SK-N-SH (cell line): Measurements from ENCODE around the gene UBASH3B. TPM values are rescaled to one million over a fixed set of nuclear protein-coding genes. Genes with fewer than 3 reads are reported as not detected.
A peak's percentile ranks its signal among the peaks of the same experiment; 100 is the strongest.

ENCODE experiments used
- CTCF ChIA-PET: fragments of 300-600, 350-600 bp; formaldehyde crosslinking; extraction: SDS; loops from one replicate; lab custom pipeline; 2021; lab: Yijun Ruan, JAX
- POLR2A ChIA-PET: fragments of 350-600 bp; sonication (Branson Sonifier 250); formaldehyde crosslinking; extraction: SDS; loops from one replicate; lab custom pipeline; 2020; ENCODE audit warnings: antibody characterized with exemption, inconsistent platforms; lab: Yijun Ruan, JAX
- DNase-seq: peaks from one replicate; pipeline ENCODE4 v3.0.0; 2012
- H2AFZ ChIP-seq: fragments of 200-600 bp; sonication (generic); 2 replicates; pipeline ENCODE4 v1.8.1; 2016; ENCODE audit warnings: antibody characterized with exemption, mild to moderate bottlenecking, low read depth
- H3F3A ChIP-seq: fragments of 200-600 bp; sonication (generic); replicated peaks from 2 replicates; pipeline ENCODE3; 2016; ENCODE audit warnings: antibody characterized with exemption, mild to moderate bottlenecking; ENCODE audit not compliant: insufficient read depth
- H3K27ac ChIP-seq, 2 experiments: fragments of 200-500 bp in 1 of 2; fragments of 200-600 bp in 1 of 2; sonication (Bioruptor generic) in 1 of 2; sonication (generic), shearing (Covaris generic) in 1 of 2; 2 replicates each; pipeline versions ENCODE4 v1.5.1 to v1.6.1; 2014 to 2016; ENCODE audit warnings: low read depth in 2 of 2, inconsistent platforms in 1 of 2, low read length in 1 of 2, mild to moderate bottlenecking in 1 of 2, mixed read lengths in 1 of 2
- H3K27me3 ChIP-seq: fragments of 200-600 bp; sonication (generic), shearing (Covaris generic); 2 replicates; pipeline ENCODE4 v1.6.1; 2016; ENCODE audit warnings: mixed run types; ENCODE audit not compliant: insufficient read depth
- H3K36me3 ChIP-seq, 2 experiments: fragments of 200-500 bp in 1 of 2; fragments of 200-600 bp in 1 of 2; sonication (Bioruptor generic) in 1 of 2; sonication (generic) in 1 of 2; replicated peaks in 1 of 2; 2 replicates each; pipeline versions ENCODE3 to v1.5.1; 2014 to 2016; ENCODE audit warnings: low read length in 1 of 2, mild to moderate bottlenecking in 1 of 2; ENCODE audit not compliant: insufficient read depth in 2 of 2, control insufficient read depth in 1 of 2
- H3K4me1 ChIP-seq, 2 experiments: fragments of 200-500 bp in 1 of 2; fragments of 200-600 bp in 1 of 2; sonication (Bioruptor generic) in 1 of 2; sonication (generic), shearing (Covaris generic) in 1 of 2; 2 replicates each; pipeline versions ENCODE4 v1.5.1 to v1.6.1; 2014 to 2016; ENCODE audit warnings: low read depth in 1 of 2, low read length in 1 of 2, mixed run types in 1 of 2; ENCODE audit not compliant: insufficient read depth in 2 of 2, control insufficient read depth in 1 of 2
- H3K4me2 ChIP-seq: fragments of 200-600 bp; sonication (generic), shearing (Covaris generic); 2 replicates; pipeline ENCODE4 v1.6.1; 2017; ENCODE audit warnings: mixed run types
- H3K4me3 ChIP-seq, 2 experiments: fragments of 200-500 bp in 1 of 2; fragments of 200-600 bp in 1 of 2; sonication (Bioruptor generic) in 1 of 2; sonication (generic), shearing (Covaris generic) in 1 of 2; 2 replicates each; pipeline versions ENCODE4 v1.5.1 to v1.8.1; 2014 to 2016; ENCODE audit warnings: low read depth in 2 of 2, inconsistent platforms in 1 of 2, low read length in 1 of 2, mild to moderate bottlenecking in 1 of 2, mixed read lengths in 1 of 2, moderate library complexity in 1 of 2
- H3K79me2 ChIP-seq: fragments of 200-600 bp; sonication (generic); 2 replicates; pipeline ENCODE4 v1.8.1; 2017; ENCODE audit warnings: mild to moderate bottlenecking; ENCODE audit not compliant: insufficient read depth
- H3K9ac ChIP-seq: fragments of 200-600 bp; sonication (generic); 2 replicates; pipeline ENCODE4 v1.6.1; 2017; ENCODE audit warnings: mixed run types
- H3K9me2 ChIP-seq: fragments of 200-600 bp; sonication (generic); 2 replicates; pipeline ENCODE4 v1.6.1; 2017; ENCODE audit warnings: mixed run types
- H3K9me3 ChIP-seq: fragments of 200-600 bp; sonication (generic); 2 replicates; pipeline ENCODE4 v1.6.1; 2017; ENCODE audit warnings: mixed run types, mild to moderate bottlenecking, moderate library complexity
- H4K20me1 ChIP-seq: fragments of 200-600 bp; sonication (generic); 2 replicates; pipeline ENCODE4 v1.6.1; 2017; ENCODE audit warnings: mild to moderate bottlenecking, mixed run types; ENCODE audit not compliant: insufficient read depth
- CHD2 ChIP-seq: fragments of 150-350 bp; IDR thresholded peaks from 2 replicates; pipeline ENCODE4 v1.6.1; 2018; ENCODE audit warnings: low read length; ENCODE audit not compliant: partially characterized antibody
- EZH2phosphoT487 ChIP-seq: fragments of 200-600 bp; sonication (generic); IDR thresholded peaks from 2 replicates; pipeline ENCODE4 v1.6.1; 2017; ENCODE audit warnings: low read depth, mixed run types, mild to moderate bottlenecking, antibody characterized with exemption, moderate library complexity, borderline replicate concordance
- FOSL2 ChIP-seq: IDR thresholded peaks from 2 replicates; pipeline ENCODE4 v1.4.0; 2012; ENCODE audit warnings: low read depth, mild to moderate bottlenecking, moderate library complexity, borderline replicate concordance
- MEF2A ChIP-seq: IDR thresholded peaks from 2 replicates; pipeline ENCODE4 v1.4.0; 2012; ENCODE audit warnings: low read depth, borderline replicate concordance
- RFX5 ChIP-seq: IDR thresholded peaks from 2 replicates; pipeline ENCODE4 v1.6.1; 2012; ENCODE audit warnings: mild to moderate bottlenecking, improper control_type of control experiment, low read length
- SIN3A ChIP-seq: IDR thresholded peaks from 2 replicates; pipeline ENCODE4 v1.6.1; 2012; ENCODE audit warnings: low read depth, mild to moderate bottlenecking, low read length, moderate library complexity, borderline replicate concordance
- SMC3 ChIP-seq: IDR thresholded peaks from 2 replicates; pipeline ENCODE4 v1.6.1; 2012; ENCODE audit warnings: low read depth, low read length, improper control_type of control experiment
- TCF12 ChIP-seq: IDR thresholded peaks from 2 replicates; pipeline ENCODE4 v1.4.0; 2012
- TEAD4 ChIP-seq: IDR thresholded peaks from 2 replicates; pipeline ENCODE4 v1.4.0; 2012; ENCODE audit warnings: mild to moderate bottlenecking, borderline replicate concordance; ENCODE audit not compliant: insufficient read depth
- USF2 ChIP-seq: fragments of 150-350 bp; IDR thresholded peaks from 2 replicates; pipeline ENCODE4 v1.6.1; 2017; ENCODE audit warnings: antibody characterized with exemption, low read length, low read depth, borderline replicate concordance
- ZBTB33 ChIP-seq: IDR thresholded peaks from 2 replicates; pipeline ENCODE4 v1.4.0; 2012; ENCODE audit warnings: low read depth, borderline replicate concordance
- WGBS: methylation state at CpG from one replicate; pipeline ENCODE4 v1.1.6; 2017; ENCODE audit warnings: low lambda C conversion rate; 5-methylcytosine and 5-hydroxymethylcytosine counted together
- polyA plus RNA-seq, 3 experiments: library from polyadenylated mRNA; depleted of rRNA; stranded (reverse); fragments of >200 nt; gene quantifications; 2 replicates each; pipeline ENCODE4 v1.2.3, GENCODE V29; 2012
- TF ChIP-seq, protein P1 (sequence below): fragments of 150-350 bp; IDR thresholded peaks from 2 replicates; pipeline ENCODE4 v1.6.1; 2016; ENCODE audit warnings: mild to moderate bottlenecking, low read depth, low read length

Gene UBASH3B
- polyA plus RNA-seq, 1 of the 3 experiments (the other 2 are of a cell fraction), result 10.4 TPM

GRCh38 chr11:122732342-122733315 lies 77.1 kb downstream of the UBASH3B start:
- Histone ChIP-seq H4K20me1 (no peaks in the 10 kb centered on the region), H3K4me2 (no peak overlapping the region), H3K4me3 (no peak overlapping the region), H3K27me3 (no peaks in the 10 kb centered on the region), H3K9me2 (no peaks in the 10 kb centered on the region), H3K9me3 (no peaks in the 10 kb centered on the region), H3K27ac (peak overlapping the region in 1 of 2 experiments; percentile 55; a peak in 1 of 4 replicates), H2AFZ (no peak overlapping the region), H3K79me2 (peaks cover 56% of the 10 kb centered on the region), H3K9ac (no peak overlapping the region), H3F3A (peaks cover 5% of the 10 kb centered on the region), H3K4me1 (peaks cover 0 to 6% of the 10 kb centered on the region in 2 experiments; a peak in 2 of 4 replicates), H3K36me3 (no peaks in the 10 kb centered on the region)
- ChIA-PET CTCF (interaction anchor here (1.0 kb wide), 1 partner anchor 44 kb away, joined by 3 read pairs; no protein-coding TSS in a partner anchor), POLR2A (no interaction called here)
- no peak for DNase-seq
- WGBS, result 91% methylated on average over 8 of the region's 8 CpGs
- TF ChIP-seq FOSL2 (no peak), EZH2phosphoT487 (no peak), SIN3A (no peak), CHD2 (no peak)

- Histone ChIP-seq H3K27ac (no peak overlapping the region), H3K27me3 (no peaks in the 10 kb centered on the region), H3K4me2 (no peak overlapping the region), H3K4me1 (peaks cover 0 to 9% of the 10 kb centered on the region in 2 experiments; a peak in 1 of 4 replicates), H4K20me1 (no peaks in the 10 kb centered on the region), H3K9ac (no peak overlapping the region), H3K4me3 (no peak overlapping the region), H2AFZ (no peak overlapping the region), H3K9me2 (no peaks in the 10 kb centered on the region), H3K36me3 (no peaks in the 10 kb centered on the region), H3F3A (peaks cover 5% of the 10 kb centered on the region), H3K9me3 (no peaks in the 10 kb centered on the region), H3K79me2 (peaks cover 53% of the 10 kb centered on the region)
- POLR2A ChIA-PET, result no interaction called here
- WGBS, result 88% methylated on average over 4 of the region's 4 CpGs
- DNase-seq, result no peak
- TF ChIP-seq SIN3A (no peak), CHD2 (no peak), RFX5 (no peak), EZH2phosphoT487 (no peak), SMC3 (no peak), TCF12 (no peak), USF2 (no peak), MEF2A (no peak), TEAD4 (no peak), ZBTB33 (no peak)
- TF ChIP-seq, protein P1, sequence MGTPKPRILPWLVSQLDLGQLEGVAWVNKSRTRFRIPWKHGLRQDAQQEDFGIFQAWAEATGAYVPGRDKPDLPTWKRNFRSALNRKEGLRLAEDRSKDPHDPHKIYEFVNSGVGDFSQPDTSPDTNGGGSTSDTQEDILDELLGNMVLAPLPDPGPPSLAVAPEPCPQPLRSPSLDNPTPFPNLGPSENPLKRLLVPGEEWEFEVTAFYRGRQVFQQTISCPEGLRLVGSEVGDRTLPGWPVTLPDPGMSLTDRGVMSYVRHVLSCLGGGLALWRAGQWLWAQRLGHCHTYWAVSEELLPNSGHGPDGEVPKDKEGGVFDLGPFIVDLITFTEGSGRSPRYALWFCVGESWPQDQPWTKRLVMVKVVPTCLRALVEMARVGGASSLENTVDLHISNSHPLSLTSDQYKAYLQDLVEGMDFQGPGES, result no peak
- CTCF ChIA-PET, result interaction anchor here (1.0 kb wide), 1 partner anchor 43 kb away, joined by 3 read pairs; no protein-coding TSS in a partner anchor
Observed at GRCh38 chr11:122733318-122733717, 77.8 kb downstream of the UBASH3B start.
